ENCODE data around the gene GUK1.

DNA sequence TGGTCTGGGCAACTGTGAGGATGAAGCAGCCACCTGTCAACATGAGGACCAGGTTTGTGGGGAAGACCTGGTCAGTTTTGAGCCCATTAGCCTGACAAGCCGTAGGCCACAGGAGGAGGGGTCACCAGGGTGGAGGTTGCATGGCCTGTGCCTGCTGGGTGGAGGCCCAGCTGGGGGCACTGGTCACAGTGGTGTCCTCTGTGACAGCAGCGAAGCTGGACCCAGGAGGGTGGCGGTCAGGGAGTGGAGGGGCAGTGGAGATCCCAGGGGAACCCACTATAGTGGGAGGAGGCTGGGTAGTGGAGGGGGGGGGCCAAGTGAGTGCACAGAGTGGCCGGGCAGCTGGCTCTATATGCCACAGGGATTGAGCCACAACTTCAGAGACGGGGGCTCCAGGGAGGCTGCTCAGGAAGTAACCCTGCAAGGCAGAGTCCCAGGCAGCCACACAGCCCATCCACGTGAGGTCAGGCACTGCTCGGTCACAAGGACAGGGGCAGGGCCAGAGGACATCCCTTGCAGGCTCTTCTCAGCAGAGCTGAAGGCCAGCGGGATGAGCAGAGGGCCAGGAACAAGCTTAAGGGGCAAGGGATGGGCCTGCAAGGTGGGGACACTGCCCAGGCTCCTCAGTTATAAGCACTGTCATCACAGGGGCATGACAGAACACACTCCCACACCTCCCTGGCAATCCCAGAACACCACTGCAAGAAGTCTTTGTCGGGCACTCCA lies 34.6 kb upstream of the GUK1 start:
- TF ChIP-seq RAD21 (IDR thresholded peaks at IDR 0.05; ENCODE audit: low read depth) (no peak), YY1 (IDR thresholded peaks at IDR 0.05; ENCODE audit: low read depth) (no peak), CEBPB (IDR thresholded peaks at IDR 0.05) (no peak), EP300 (IDR thresholded peaks at IDR 0.05; ENCODE audit: borderline replicate concordance) (no peak)
